HG03439 (cell line): Measurements from ENCODE around the gene PIK3C2B.

ENCODE experiments used
- ATAC-seq: cut with Tn5 transposase; IDR thresholded peaks from one replicate; pipeline ENCODE4 v1.9.1; 2021; ENCODE audit warnings: mild to moderate bottlenecking, moderate library complexity; ENCODE audit not compliant: unreplicated experiment

PIK3C2B gene

DNA sequence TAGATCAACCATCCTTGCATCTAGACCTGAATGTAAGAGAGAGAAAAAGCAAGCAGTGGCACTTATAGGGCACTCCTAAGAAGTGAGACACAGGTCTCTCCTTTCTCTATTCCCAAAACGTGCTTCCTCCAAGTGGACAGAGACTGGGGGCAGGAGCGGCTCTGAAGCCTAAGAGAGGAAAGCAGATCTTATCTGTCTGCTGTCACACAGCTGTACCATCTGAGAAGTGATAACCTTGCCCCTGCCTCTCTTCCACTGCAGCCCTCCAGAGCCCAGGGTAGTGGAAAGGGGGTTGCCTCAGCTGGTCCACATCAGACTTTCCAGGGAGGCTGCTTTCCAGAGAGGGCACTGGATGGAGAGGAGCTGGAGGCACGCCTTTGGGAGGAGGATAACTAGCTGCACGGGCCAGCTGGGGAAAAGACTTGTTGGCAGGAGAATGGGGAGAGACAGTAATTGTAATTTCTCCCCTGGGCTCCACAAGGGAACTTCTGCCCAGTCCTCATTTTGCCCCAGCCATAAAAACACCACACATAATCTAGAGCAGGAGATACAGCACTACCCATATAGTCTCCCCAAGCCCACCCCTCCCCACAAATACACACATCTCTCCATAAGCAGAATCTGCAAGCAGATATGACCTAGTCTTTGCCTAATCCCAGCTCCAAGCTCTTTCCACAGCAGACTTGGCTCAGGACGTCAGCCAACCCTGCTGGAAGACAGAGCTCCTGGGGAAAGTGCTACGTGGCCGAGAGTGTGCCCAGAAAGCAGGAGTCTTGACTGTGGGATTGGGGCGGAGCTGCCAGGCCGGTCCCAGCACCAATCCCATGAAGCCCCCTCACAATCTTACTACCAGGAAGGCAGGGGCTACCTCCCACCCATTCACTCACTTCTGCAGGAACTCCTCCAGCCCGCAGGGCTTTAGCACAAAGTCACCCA, 31.2 kb downstream of the PIK3C2B start:
- ATAC-seq, result no peak

DNA sequence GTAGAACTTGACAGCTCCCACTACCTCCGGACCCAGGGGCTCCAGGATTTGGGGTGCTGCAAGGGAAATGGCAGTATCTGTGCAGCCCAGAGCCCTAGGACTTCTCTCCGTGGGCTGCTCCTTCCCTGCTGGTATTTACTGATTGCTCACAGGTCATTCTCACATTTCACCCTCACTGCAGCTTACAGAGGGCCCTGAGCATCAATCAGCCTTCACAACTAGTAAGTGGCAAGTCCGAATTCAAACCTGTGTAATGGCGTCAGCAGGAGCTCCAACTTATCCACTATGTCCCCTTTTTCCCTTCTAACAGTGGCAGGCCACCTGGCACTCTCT, 32.4 kb downstream of the PIK3C2B start:
- no peak for ATAC-seq

DNA sequence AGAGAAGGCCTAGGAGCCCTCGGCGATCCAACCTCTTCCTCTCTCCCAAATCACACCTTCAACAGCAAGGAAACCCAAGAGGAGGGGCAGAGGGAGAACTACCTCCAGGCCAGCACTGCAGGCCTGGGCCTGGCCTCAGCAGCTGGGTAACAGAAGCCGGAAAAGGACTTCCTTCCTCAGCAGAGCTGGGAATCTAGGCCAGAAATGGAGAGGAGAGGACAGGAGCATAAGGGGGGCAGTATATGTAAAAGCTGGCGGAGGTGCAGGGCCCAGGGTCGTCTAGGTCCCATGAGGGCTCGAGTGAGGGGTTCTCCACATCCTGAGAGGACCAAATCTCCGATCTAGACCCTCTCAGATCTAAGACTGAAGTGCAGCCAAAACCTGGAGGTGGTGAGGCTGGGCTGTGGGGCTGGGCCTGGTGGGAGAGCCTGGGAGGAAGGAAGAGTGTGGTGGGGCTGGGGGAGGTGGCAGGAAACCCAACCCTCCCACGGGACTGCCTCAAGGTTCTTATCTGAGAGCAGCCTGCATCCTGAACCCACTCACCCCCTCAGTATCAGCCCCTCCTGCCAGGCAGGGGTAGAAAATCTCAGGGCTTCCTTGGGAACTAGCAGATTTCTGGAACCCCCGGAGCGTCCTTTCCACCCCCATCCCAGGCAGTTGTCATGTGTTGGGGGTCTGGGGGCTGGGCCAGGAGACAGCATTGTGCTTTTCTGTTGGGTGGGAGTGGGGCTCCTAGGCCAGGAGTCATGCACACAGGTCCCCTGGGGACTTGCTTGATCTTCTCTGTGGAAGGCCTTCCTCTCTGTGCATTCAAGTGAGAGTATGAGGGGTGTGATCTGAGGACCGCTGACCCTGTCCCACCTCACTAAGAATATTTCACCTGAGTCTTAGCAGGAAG, 33.0 kb downstream of the PIK3C2B start:
- no peak for ATAC-seq

DNA sequence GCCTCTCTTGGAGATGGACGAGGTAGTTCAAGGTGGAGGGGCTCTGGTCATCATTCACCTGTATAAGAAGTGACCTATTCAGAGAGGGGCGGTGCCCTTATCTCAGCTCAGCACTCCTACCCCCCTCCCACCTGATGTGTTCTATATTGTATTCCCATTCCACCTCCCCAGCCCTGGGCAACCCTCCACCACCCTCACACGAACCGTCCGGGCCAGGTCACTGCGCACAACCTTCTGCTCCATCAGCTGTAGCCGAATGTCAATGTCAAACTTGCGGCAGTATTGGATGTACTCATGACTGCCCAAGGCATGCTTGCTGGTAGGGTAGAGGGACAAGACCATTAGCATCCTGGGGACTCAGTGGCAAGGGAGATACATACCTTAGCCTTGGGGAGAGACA, 34.3 kb downstream of the PIK3C2B start:
- no peak for ATAC-seq

DNA sequence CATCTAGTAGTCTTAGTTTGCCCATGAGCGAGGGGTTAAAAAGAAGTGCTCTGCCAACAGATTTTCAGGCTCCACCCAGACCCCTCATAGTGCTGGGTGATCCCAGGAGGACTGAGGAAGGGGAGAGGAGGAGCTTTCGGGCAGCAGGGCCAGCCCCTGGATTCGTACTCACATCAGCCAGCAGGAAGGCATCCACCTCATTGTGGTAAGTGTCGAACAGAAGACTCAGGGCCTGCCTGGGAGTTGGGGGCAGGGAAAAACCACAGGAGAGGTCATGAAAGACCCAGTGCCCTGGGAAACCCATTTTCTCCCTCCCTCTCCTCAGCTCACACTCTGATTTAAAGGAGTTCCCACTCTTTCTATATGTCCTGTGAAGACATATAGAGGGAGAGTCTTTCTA, 34.9 kb downstream of the PIK3C2B start:
- ATAC-seq, result no peak

DNA sequence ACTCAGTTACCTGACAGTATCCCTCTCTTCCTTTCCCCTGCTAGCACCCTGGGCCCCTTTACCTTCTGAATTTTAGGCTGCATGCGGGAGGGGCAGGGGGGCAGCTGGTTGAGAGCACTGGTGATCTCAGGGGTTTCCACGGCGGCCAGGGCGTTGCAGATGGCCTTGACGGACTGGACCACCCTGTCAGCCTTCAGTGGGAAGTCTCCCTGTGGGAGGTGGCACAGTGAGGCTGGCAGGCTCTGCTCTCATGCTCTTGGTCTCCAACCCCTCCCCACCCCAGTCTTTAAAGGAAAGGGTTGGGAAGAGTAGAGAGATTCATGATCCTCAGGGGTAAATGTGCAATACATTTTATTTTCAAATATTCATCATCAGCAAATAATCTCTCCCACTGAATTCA, 36.9 kb downstream of the PIK3C2B start:
- no peak for ATAC-seq

DNA sequence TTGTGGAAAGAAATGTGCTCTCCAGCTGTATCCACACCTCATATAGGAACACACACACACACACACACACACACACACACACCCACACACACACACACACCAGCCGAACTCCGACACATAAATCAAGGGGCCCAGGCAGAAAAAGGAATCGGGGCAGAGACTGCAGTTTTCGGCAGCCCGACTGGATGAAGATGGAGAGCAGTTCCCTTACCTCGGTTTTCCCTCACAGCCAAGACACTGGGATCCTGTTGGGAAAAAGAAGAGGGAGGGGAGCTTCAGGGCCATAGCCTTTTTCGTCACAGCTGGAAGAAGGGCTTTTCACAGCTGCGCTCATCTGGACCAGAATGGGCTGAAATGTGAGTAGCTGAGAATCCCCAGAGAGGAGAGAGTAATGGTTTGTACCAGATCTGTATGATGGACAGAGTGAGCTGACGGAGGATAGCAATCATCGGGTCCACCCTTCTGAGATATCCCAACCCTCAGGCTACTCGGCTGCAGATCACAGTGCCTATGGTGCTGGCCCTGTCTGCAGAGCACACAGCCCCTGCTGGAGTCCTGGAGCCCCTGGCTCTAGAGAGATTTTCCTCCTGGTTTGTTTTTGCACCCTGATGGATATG, 37.7 kb downstream of the PIK3C2B start:
- no peak for ATAC-seq

DNA sequence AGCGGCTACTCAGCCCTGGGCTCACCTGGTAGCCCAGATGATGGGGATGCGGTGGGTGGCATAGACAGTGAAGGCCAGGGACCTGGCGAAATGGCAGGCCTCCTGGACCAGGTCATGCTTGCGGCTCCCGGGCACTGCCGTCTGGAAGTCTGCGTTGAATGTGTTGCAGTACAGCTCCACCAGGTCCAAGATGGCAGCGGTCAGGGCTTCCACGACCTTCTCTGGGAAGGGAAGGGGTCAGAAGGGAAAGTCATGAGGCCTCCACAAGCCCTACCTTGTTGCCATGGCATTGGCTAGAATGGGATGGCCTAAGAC, 38.8 kb downstream of the PIK3C2B start:
- ATAC-seq, result no peak

DNA sequence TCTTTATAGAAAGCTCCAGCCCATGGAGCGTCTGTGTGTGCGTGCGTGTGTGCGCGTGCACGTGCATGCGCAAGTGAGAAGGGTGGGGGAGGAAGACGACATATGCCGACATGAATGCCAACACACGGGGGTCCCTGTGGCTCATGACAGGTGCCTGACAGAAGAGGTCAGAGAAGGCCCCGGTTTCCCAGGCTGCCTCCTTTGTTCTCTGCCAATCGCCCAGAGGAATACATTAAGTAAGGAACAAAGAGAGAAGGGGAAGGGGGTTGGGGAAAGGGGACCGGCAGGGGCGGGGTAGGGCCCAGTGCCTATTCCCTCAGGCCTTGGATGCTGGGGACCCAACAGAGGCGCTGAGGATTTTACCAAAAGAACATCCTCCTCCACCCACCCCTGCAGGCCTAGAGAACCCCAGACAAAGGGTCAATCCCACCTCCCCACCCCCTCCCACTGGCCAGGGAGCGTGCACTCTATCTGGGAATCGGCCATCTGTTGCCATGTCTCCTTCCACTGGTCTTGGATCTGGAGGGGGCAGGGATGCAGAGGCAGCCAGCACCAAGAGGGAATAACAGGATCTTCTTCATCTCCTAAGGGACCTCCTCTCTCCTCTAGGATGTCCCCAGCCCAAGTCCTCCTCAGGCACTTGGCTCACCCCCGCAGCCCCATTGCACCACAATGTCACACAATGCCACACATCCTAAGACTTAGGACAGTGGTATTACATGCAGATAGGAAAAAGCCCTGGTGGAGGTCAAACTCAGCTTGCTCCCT, 39.4 kb downstream of the PIK3C2B start:
- no peak for ATAC-seq

DNA sequence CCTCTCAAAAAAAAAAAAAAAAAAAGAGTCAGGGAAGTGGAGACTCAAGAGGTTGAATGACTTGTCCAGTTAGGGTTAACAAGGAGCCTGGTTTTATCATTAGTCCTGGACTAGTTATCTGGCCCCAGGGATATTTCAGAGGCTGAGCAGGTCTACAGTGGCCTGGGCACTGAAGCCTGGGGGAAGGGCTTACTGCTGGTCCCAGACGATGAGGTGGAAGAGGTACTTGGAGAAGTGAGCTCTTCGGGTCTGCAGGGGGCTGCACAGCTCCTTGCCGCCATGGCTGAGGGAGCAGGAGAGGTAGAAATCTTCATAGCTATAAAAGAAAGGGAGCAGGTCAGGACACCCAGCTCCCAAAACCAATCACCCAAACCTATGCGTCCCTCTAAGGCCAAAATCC, 40.1 kb downstream of the PIK3C2B start:
- ATAC-seq, result no peak

DNA sequence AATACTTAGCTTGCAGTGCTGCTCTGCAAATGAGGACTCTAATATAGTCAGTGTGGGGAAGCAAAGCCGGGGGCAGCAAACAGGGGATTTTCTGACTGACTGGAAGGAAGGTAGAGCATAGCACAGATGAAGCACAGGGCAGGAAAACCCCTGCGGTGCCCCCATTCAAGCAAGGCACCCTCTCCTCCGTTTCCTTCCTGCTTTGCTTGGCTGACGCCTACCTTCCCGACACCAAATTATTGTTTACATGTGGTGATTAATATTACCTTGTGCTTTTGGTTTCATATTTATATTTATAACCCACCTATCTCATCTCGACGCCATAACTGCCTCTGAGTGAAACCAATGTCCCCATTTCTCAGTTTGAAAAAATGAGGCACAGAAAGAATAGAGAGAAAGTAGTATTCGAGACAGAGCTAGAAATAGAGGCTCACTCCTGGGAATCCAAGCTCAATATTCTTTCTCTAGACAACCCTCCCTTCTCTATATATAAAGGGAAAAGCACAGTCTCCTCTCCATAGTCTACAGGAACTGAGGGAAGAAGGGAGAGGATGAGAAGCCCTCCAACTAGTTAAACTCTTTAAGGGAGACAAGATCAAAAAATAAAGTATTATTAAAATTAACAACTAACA, 41.3 kb downstream of the PIK3C2B start:
- peak; percentile 81 for ATAC-seq

DNA sequence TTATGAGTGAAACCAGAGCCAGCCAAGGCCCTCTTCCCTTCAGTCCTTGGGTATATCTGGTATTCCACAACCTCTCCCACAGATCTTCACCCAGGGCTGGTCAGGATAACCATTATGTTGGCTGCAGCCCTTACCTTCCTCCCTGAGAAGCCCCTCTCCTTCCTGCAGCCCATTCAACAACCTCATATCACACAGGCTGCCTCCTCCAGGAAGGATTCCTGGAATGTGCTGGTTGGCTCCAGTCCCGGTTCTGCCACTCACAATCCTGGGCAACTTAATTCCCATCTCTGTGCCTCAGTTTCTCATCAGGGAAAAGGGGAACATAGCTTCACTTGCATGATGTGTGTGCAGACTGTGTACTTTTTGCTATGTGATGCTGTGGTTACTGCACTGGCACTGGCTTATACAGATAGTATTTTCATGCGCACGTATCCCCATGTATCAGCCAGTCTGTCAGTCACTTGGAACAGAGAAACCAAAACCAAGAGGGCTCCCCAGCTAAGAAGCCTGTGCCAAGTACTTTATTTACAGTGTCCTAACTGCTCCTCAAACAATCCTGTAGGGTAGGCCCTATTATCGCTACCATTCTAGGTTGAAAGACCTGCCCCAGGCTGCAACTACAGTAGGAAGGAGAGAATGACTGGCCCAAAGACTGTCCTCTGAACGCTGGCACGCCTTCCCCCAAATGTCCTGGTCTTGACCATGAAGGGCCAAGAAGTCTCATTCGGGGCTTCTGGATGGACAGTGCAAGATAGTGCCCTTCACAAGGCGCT, 43.1 kb downstream of the PIK3C2B start:
- ATAC-seq, result no peak

DNA sequence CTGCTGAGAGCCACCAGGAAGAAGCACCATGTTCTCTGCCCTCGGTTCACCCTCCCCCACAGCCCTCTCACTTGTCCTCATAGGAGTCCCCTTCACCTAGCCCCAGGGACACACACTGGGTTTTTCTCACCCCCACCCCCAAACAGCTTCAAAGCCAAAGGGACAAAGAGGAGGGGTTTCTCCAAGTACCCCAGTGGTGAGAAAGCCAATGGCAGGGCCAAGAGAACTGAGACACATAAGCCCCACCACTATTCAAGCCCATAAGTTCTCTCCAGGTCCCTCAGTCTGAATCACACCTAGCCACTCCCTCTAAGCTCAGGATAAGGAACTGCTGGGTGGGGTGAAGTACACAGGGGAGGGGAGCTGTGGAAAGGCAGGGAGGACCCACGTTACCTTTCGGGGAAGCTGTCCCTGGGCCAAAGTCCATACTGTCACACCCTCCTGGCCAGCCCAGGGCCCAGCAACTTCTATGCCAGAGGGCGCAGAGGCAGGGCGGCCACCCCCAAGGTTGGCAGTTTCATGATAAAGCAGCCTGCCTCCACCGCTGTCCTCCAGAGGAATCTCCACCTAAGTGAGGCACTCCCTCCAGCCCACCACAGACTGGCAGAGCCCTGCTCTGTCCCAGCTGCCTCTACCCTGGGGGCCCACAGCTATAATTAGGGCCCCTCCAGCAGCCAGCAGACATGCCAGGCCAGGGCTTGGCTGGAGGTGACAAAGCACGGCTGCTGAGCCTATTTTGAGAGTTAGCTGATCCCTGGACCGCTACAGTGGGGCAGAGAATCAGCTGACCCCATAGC, 43.9 kb downstream of the PIK3C2B start:
- ATAC-seq, result no peak

DNA sequence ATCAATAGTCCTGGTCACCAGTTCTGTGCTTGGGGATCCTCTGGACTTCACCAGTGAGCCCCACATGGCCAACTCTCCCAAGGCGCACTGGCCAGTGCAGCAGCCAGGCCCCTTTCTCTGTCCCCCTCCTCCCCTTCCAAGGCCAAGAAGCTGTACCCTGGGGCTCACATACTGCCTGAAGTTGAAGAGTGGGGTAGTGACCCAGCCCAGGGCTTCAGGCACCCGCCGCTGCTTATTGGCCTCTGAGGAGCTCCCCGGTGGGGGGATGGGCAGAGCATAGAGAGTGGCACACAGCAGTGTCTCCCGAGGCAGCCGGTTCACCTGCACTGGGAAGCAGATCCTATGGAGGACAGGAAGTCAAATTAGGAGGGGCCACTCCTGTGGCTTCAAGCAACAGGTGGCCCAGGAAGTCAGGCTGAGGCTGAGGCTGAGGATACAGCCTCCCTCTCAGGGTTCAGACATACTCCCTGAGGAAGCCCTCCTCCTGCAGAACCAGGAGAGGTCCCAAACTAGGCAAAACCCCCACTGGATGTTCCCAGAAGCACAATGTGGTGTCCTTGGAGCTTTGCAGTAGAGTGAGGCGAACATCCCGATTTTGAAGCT, 44.8 kb downstream of the PIK3C2B start:
- no peak for ATAC-seq

DNA sequence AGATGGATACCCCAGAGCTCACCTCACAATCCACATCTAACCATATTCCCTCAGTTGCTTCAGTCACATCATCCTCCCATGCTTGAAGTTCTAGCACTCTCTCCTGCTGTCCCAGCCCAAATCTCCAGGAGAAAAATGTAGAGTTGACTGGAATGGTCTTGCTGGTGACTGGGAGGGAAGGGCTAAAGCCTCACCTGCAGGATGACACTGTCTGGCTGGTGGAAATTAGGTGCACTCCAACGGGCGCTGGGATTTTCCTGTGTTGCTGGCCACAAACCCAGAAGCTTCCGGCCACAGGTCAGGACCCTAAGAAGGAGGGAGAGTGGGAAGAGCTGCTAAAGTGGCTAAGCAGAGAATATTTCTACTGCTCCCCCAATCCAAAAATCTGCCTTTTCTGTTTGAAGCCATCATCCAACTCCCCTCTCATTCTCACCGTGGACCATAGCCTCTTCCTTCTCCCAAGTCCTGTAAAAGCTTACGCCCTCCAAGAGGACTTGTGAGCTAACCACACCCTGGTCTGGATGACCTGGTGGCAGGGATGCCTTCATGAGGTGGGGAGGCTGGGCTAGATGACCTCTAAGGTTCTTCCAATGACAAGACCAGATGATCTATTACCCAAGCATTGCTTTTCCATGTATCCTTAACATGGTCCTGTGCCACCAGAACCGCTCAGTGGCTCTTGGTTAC, 45.5 kb downstream of the PIK3C2B start:
- ATAC-seq, result no peak

DNA sequence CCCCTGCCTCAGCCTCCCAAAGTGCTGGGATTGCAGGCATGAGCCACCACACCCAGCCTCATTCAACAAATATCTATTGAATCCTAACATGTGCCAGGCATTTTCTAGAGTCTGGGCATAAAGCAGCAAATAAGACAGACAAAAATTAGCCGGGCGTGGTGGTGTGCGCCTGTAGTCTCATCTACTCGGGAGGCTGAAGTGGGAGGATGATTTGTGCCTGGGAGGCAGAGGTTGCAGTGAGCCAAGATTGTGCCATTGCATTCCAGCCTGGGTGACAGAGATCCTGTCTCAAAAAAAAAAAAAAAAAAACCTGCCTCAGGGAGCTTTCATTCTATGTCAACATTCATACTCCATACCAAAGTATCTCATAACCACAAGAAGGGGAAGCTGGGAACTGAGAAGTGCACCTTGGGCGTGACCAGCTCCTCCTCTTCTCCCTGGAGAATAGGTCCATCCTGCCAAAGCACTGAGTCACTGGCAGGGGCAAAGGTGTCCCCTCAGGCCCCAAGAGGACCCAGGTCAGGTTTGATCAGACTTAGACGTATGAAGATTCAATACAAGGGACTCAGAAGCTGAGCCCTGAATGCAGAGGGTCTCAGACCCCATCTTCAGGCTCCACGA, 46.2 kb downstream of the PIK3C2B start:
- ATAC-seq, result no peak

DNA sequence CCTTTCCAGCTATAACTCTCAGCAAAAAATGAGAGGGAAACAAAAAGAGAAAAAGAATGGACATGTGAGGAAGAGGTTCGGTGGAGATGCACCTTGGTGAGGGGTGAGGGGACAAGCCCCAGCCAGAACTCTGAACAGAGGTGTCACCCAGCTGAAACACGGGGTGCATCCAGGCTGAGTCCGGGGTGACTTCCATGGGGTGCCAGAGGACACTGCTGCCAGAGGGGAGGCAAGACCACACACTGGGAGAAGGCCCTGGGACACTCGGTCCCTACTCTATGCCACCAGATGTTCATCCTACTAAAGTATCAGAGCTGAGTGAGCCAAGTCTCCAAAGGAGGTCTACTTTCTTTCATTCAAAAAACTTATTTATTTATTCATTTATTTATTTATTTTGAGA, 46.9 kb downstream of the PIK3C2B start:
- ATAC-seq, result no peak

DNA sequence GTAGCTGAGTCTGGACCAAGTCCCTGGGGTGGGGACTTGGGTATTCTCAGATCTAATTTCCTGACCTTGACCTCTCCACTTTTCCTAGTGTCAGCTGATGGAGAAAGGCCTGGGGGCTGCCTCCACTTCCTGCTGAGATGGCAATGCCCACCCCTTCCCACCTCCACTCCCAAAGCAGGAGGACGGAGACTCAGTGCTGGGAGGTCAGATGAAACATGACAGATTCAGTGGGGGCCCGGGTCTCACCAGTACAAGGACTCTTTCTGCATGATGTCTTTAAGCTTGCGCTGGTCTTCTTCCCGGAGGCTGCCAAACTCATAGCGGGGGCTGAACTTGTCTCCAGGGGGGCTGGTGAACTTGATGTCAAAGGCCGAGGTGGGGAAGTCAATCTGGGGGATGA, 47.4 kb downstream of the PIK3C2B start:
- no peak for ATAC-seq
